Measurements from ENCODE around the gene BRMS1. TPM values are rescaled to one million over a fixed set of nuclear protein-coding genes. Genes with fewer than 3 reads are reported as not detected.

BRMS1 gene
- total and polyA plus RNA-seq, 2 experiments from 2014 or later, result 59.1 to 61.7 TPM

- 0 out of 2 replicates have a peak, but pooled peaks cover 3% of the 10 kb centered on the region for H3F3A ChIP-seq (replicated peaks; ENCODE audit: low read depth)
- no peaks in the 10 kb centered on the region for H3K79me2 ChIP-seq (replicated peaks; ENCODE audit: insufficient read depth)
- peaks cover 10% of the 10 kb centered on the region; the same call in 1 of the 2 replicates for H3K4me1 ChIP-seq (ENCODE audit: insufficient read depth)
- H3K4me2 ChIP-seq, result no peak overlapping the region
- TF ChIP-seq ZNF331 (CRISPR knock-in tag; IDR thresholded peaks at IDR 0.05; ENCODE audit: low read depth) (no peak), POLR2AphosphoS5 (IDR thresholded peaks at IDR 0.05; ENCODE audit: low read depth) (no peak), NANOG (IDR thresholded peaks at IDR 0.05; ENCODE audit: borderline replicate concordance) (no peak), CTCF (conservative IDR thresholded peaks at IDR 0.05; ENCODE audit: low read depth in 2 of 2) (peak in 1 of 2 experiments; percentile 35; a peak in 2 of 4 replicates), CREB1 (CRISPR knock-in tag; IDR thresholded peaks at IDR 0.05; ENCODE audit: low read depth) (no peak), EZH2 (IDR thresholded peaks at IDR 0.05; ENCODE audit: low read depth, unreplicated experiment) (no peak), ETS1 (IDR thresholded peaks at IDR 0.05) (no peak), EZH2phosphoT487 (IDR thresholded peaks at IDR 0.05; ENCODE audit: unreplicated experiment) (no peak)
- no peaks in the 10 kb centered on the region for H4K20me1 ChIP-seq (replicated peaks; ENCODE audit: insufficient read depth)
- H3K9me2 ChIP-seq (ENCODE audit: insufficient read depth), result no peaks in the 10 kb centered on the region
- no peaks in the 10 kb centered on the region for H3K9me3 Mint-ChIP-seq
- no peak overlapping the region for H3K4me3 ChIP-seq
- H3K36me3 Mint-ChIP-seq (ENCODE audit: low read depth), result no peaks in the 10 kb centered on the region
- peaks cover 21% of the 10 kb centered on the region for H3K27me3 Mint-ChIP-seq (ENCODE audit: insufficient read depth, low read depth, poor library complexity)
- H3K27ac ChIP-seq (ENCODE audit: low read depth), result no peak overlapping the region
- H3K4me1 Mint-ChIP-seq, result peaks cover 22% of the 10 kb centered on the region
- no peaks in the 10 kb centered on the region for H3K27me3 ChIP-seq (ENCODE audit: insufficient read depth)
- DNase-seq (ENCODE audit: low spot score) (no peak), ATAC-seq (no peak)
- H3K4me3 Mint-ChIP-seq, result no peak overlapping the region
- no peak overlapping the region for H2AFZ ChIP-seq
- no peak overlapping the region for H3K27ac Mint-ChIP-seq
- no peaks in the 10 kb centered on the region for H3K36me3 ChIP-seq (ENCODE audit: insufficient read depth)
Observed at GRCh38 chr11:66330931-66331330, 14.0 kb downstream of the BRMS1 start.

GRCh38 chr11:66329165-66329673, 15.7 kb downstream of the BRMS1 start:
- Histone ChIP-seq H3K4me3 (no peak overlapping the region), H3F3A (replicated peaks; ENCODE audit: low read depth) (no peaks in the 10 kb centered on the region), H3K79me2 (replicated peaks; ENCODE audit: insufficient read depth) (no peaks in the 10 kb centered on the region), H4K20me1 (replicated peaks; ENCODE audit: insufficient read depth) (no peaks in the 10 kb centered on the region), H3K27me3 (ENCODE audit: insufficient read depth) (no peaks in the 10 kb centered on the region), H3K4me2 (peak overlapping the region; percentile 68; the same call in 1 of the 2 replicates), H3K9me2 (ENCODE audit: insufficient read depth) (no peaks in the 10 kb centered on the region), H3K27ac (ENCODE audit: low read depth) (no peak overlapping the region), H2AFZ (peak overlapping the region; percentile 52; the same call in 1 of the 2 replicates), H3K36me3 (ENCODE audit: insufficient read depth) (no peaks in the 10 kb centered on the region), H3K4me1 (ENCODE audit: insufficient read depth) (peaks cover 5% of the 10 kb centered on the region; the same call in 1 of the 2 replicates)
- Mint-ChIP-seq H3K9me3 (no peaks in the 10 kb centered on the region), H3K27ac (no peak overlapping the region), H3K36me3 (ENCODE audit: low read depth) (no peaks in the 10 kb centered on the region), H3K27me3 (ENCODE audit: insufficient read depth, low read depth, poor library complexity) (peaks cover 21% of the 10 kb centered on the region), H3K4me3 (no peak overlapping the region), H3K4me1 (peaks cover 21% of the 10 kb centered on the region)
- ATAC-seq (no peak), DNase-seq (ENCODE audit: low spot score) (no peak)
- TF ChIP-seq ZNF114 (CRISPR knock-in tag; IDR thresholded peaks at IDR 0.05) (no peak), NANOG (IDR thresholded peaks at IDR 0.05; ENCODE audit: borderline replicate concordance) (no peak), POLR2AphosphoS5 (IDR thresholded peaks at IDR 0.05; ENCODE audit: low read depth) (no peak), STAT1 (IDR thresholded peaks at IDR 0.05; ENCODE audit: unreplicated experiment) (no peak), CREB1 (CRISPR knock-in tag; IDR thresholded peaks at IDR 0.05; ENCODE audit: low read depth) (no peak), CTCF (conservative IDR thresholded peaks at IDR 0.05; ENCODE audit: low read depth in 2 of 2) (no peak)
- TF ChIP-seq, protein P1, sequence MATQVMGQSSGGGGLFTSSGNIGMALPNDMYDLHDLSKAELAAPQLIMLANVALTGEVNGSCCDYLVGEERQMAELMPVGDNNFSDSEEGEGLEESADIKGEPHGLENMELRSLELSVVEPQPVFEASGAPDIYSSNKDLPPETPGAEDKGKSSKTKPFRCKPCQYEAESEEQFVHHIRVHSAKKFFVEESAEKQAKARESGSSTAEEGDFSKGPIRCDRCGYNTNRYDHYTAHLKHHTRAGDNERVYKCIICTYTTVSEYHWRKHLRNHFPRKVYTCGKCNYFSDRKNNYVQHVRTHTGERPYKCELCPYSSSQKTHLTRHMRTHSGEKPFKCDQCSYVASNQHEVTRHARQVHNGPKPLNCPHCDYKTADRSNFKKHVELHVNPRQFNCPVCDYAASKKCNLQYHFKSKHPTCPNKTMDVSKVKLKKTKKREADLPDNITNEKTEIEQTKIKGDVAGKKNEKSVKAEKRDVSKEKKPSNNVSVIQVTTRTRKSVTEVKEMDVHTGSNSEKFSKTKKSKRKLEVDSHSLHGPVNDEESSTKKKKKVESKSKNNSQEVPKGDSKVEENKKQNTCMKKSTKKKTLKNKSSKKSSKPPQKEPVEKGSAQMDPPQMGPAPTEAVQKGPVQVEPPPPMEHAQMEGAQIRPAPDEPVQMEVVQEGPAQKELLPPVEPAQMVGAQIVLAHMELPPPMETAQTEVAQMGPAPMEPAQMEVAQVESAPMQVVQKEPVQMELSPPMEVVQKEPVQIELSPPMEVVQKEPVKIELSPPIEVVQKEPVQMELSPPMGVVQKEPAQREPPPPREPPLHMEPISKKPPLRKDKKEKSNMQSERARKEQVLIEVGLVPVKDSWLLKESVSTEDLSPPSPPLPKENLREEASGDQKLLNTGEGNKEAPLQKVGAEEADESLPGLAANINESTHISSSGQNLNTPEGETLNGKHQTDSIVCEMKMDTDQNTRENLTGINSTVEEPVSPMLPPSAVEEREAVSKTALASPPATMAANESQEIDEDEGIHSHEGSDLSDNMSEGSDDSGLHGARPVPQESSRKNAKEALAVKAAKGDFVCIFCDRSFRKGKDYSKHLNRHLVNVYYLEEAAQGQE (IDR thresholded peaks at IDR 0.05; ENCODE audit: unreplicated experiment), result no peak

Data from GM23338 (cell line).